ACC112 (cell line): ENCODE results near the gene CBX8.

ENCODE experiments used
- H2AFZ ChIP-seq: fragments of 200-600 bp; sonication (generic); one replicate; pipeline ENCODE4 v1.6.0; 2017; ENCODE audit warnings: antibody characterized with exemption, low read length; ENCODE audit not compliant: unreplicated experiment
- H3K27ac ChIP-seq: fragments of 200-600 bp; sonication (generic); 2 replicates; pipeline ENCODE4 v1.5.1; 2014; ENCODE audit warnings: low read depth, mild to moderate bottlenecking, antibody characterized with exemption, low read length, moderate library complexity
- H3K27me3 ChIP-seq: fragments of 200-600 bp; sonication (generic); 2 replicates; pipeline ENCODE4 v1.6.1; 2014; ENCODE audit warnings: mild to moderate bottlenecking, antibody characterized with exemption, low read length, moderate library complexity, mixed read lengths; ENCODE audit not compliant: insufficient read depth
- H3K36me3 ChIP-seq: fragments of 200-600 bp; sonication (generic); 2 replicates; pipeline ENCODE4 v1.6.1; 2016; ENCODE audit warnings: mild to moderate bottlenecking, antibody characterized with exemption, low read length, moderate library complexity, mixed read lengths; ENCODE audit not compliant: insufficient read depth
- H3K4me1 ChIP-seq: fragments of 200-600 bp; sonication (generic); one replicate; pipeline ENCODE4 v1.6.1; 2016; ENCODE audit warnings: low read length, mixed read lengths; ENCODE audit not compliant: insufficient read depth, unreplicated experiment, control insufficient read depth
- H3K4me3 ChIP-seq: fragments of 200-600 bp; sonication (generic); 2 replicates; pipeline ENCODE4 v1.5.1; 2014; ENCODE audit warnings: mild to moderate bottlenecking, low read depth, low read length
- H3K79me2 ChIP-seq: fragments of 200-600 bp; sonication (generic); one replicate; pipeline ENCODE4 v1.6.0; 2016; ENCODE audit warnings: low read length; ENCODE audit not compliant: control insufficient read depth, unreplicated experiment, insufficient read depth

Gene CBX8

DNA sequence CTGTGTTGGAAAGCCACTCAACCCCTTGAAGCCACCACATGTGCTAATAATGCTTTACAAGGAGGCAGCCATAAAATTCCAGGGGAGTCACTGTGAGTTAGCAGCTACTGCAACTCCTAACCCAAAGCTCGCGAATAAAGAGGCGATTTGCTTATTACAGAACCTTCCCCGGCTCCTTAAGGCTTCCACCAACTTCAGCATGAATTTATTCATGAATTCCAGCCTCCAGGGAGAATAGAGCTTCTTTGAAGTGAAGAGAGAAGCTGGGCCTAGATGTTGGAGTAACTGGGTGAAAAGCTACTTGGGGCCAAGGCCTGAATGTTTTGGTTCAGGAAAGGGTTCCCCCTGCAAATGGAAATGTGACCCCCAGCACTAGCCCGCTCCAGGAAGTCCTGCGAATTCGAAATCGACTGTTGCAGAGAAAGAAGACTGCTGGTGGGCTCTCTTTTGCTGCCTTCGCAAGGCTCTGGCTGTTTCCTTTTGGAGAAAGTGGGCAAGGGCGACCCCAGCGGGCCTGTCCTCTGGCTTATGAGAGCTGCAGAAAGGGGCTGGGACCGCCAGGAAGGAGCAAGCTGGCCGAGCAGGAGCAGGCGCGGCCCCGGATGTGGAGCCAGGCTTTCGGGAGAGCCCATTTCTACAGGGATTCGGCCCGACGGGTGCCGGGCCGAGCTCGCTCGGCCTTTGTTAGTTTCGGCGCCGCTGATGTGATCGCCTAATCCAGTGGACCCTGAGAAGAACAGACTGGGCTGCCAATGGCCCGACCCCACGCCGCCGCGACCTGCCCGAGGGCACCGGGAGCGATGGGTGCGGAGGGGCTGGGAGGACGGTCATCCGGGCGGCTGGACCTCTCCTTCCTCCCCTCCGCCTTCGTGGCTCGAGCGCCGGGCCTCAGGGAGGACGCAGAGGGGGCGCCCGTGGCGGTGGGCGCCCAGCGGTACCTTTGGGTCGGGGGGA is 7.6 kb downstream of the CBX8 start:
- Histone ChIP-seq H3K27me3 (peaks cover 56% of the 10 kb centered on the region), H2AFZ (no peak overlapping the region), H3K4me3 (no peak overlapping the region), H3K4me1 (peaks cover 10% of the 10 kb centered on the region), H3K36me3 (no peaks in the 10 kb centered on the region), H3K79me2 (no peaks in the 10 kb centered on the region), H3K27ac (no peak overlapping the region)

- no peaks in the 10 kb centered on the region for H3K36me3 ChIP-seq
- no peak overlapping the region for H3K27ac ChIP-seq
- no peak overlapping the region for H3K4me3 ChIP-seq
- H3K4me1 ChIP-seq, result peaks cover 10% of the 10 kb centered on the region
- no peak overlapping the region for H2AFZ ChIP-seq
- peaks cover 56% of the 10 kb centered on the region for H3K27me3 ChIP-seq
- no peaks in the 10 kb centered on the region for H3K79me2 ChIP-seq
These were observed 8.4 kb downstream of the CBX8 start for GRCh38 chr17:79788455-79788854.

DNA sequence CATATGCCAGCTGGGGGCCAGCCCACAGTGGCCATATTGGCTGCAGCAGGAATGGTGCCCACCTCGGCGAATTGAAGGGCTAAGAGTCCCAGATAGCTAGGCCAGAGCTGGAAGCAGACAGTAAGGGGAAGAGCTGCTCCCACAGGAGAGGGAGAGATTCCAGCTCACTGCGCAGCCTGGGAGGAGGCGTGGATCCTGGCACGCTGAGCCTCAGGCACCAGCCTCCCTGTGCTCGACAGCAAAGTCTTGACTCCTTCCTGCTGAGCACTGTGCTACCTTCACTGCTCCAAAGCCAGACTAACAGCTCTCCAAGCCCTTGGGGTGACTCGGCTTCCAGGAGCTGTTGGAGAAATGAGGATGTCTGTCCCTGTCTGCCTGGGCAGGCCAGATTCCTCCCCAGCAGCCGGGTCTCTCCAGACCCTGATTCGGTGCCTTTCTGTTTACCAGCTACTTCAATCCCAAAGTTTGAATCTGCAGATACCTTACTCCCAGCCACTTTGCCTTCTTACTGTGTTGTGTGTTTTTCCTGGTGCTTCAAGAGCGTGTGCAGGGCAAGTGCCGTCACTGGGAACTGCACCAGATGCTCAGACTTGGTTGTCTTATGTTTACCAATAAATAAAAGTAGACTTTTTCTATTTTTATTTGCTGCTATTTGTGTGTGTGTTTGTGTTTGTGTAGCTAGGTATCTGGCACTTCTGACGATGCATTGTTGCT is 9.8 kb downstream of the CBX8 start:
- H3K27ac ChIP-seq, result no peak overlapping the region
- H3K36me3 ChIP-seq, result no peaks in the 10 kb centered on the region
- H3K27me3 ChIP-seq, result peaks cover 50% of the 10 kb centered on the region
- no peak overlapping the region for H3K4me3 ChIP-seq
- peaks cover 9% of the 10 kb centered on the region for H3K4me1 ChIP-seq
- H3K79me2 ChIP-seq, result no peaks in the 10 kb centered on the region
- H2AFZ ChIP-seq, result no peak overlapping the region

- H3K4me1 ChIP-seq, result no peaks in the 10 kb centered on the region
- H3K27ac ChIP-seq, result no peak overlapping the region
- peaks cover 41% of the 10 kb centered on the region for H3K27me3 ChIP-seq
- no peak overlapping the region for H3K4me3 ChIP-seq
- no peak overlapping the region for H2AFZ ChIP-seq
- no peaks in the 10 kb centered on the region for H3K79me2 ChIP-seq
- no peaks in the 10 kb centered on the region for H3K36me3 ChIP-seq
These were observed 10.7 kb downstream of the CBX8 start for GRCh38 chr17:79785900-79786810.

DNA sequence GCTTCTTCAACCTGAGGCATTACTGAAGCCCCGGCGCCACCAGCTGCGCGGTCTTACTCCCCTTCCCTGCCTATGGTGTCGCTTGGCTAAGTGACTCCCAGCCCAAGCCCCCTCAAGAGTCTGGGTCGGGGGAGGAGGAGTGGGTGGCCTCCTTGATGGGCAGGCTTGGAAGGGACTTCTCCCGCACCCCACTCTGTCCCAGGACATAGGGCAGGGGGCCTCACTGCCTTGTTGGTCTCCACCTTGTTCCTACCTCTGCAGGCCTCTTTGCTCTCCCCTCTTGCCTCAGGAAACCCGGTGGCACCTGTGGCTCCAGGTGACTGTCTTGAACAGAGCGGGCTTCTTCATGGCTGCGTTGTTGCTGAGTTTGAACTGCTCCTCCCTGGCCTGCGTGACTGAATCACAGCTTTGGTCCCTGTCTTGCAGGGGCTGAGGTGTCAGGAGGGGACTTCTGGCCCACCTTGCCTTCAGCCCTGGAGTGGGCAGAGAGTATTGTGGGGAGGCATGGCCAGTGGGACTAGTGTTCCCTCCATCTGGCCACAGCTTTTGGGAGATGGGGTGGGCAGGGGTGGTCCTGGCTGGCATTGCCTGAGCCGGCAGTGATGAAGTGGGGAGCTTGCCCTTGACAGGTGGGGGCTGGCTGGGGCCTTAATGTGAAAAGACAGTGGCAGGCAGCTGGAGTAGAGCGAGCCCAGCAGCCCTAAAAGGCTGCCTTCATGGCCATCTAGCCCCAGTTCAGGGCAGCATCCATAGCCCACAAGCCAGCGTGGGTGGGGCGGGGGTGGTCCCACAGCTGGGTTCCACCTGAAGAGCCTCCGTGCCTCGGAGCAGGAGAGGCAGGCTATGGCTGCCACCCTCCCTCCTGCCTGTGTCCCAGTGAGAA is 11.6 kb downstream of the CBX8 start:
- Histone ChIP-seq H3K4me3 (no peak overlapping the region), H3K4me1 (no peaks in the 10 kb centered on the region), H3K36me3 (no peaks in the 10 kb centered on the region), H3K27ac (no peak overlapping the region), H3K27me3 (peaks cover 32% of the 10 kb centered on the region), H2AFZ (no peak overlapping the region), H3K79me2 (no peaks in the 10 kb centered on the region)

DNA sequence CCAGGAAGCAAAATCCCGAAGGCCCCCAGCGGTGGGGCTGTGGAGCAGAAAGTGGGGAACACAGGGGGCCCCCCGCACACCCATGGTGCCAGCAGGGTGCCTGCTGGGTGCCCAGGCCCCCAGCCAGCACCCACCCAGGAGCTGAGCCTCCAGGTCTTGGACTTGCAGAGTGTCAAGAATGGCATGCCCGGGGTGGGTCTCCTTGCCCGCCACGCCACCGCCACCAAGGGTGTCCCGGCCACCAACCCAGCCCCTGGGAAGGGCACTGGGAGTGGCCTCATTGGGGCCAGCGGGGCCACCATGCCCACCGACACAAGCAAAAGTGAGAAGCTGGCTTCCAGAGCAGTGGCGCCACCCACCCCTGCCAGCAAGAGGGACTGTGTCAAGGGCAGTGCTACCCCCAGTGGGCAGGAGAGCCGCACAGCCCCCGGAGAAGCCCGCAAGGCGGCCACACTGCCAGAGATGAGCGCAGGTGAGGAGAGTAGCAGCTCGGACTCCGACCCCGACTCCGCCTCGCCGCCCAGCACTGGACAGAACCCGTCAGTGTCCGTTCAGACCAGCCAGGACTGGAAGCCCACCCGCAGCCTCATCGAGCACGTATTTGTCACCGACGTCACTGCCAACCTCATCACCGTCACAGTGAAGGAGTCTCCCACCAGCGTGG is 12.4 kb downstream of the CBX8 start:
- Histone ChIP-seq H3K4me1 (no peaks in the 10 kb centered on the region), H3K27me3 (peaks cover 24% of the 10 kb centered on the region), H2AFZ (no peak overlapping the region), H3K79me2 (no peaks in the 10 kb centered on the region), H3K27ac (no peak overlapping the region), H3K36me3 (no peaks in the 10 kb centered on the region), H3K4me3 (no peak overlapping the region)

- Histone ChIP-seq H3K4me3 (no peak overlapping the region), H3K36me3 (no peaks in the 10 kb centered on the region), H3K4me1 (no peaks in the 10 kb centered on the region), H2AFZ (no peak overlapping the region), H3K27ac (no peak overlapping the region), H3K79me2 (no peaks in the 10 kb centered on the region), H3K27me3 (peaks cover 21% of the 10 kb centered on the region)
These were observed 13.0 kb downstream of the CBX8 start for GRCh38 chr17:79783891-79784290.

DNA sequence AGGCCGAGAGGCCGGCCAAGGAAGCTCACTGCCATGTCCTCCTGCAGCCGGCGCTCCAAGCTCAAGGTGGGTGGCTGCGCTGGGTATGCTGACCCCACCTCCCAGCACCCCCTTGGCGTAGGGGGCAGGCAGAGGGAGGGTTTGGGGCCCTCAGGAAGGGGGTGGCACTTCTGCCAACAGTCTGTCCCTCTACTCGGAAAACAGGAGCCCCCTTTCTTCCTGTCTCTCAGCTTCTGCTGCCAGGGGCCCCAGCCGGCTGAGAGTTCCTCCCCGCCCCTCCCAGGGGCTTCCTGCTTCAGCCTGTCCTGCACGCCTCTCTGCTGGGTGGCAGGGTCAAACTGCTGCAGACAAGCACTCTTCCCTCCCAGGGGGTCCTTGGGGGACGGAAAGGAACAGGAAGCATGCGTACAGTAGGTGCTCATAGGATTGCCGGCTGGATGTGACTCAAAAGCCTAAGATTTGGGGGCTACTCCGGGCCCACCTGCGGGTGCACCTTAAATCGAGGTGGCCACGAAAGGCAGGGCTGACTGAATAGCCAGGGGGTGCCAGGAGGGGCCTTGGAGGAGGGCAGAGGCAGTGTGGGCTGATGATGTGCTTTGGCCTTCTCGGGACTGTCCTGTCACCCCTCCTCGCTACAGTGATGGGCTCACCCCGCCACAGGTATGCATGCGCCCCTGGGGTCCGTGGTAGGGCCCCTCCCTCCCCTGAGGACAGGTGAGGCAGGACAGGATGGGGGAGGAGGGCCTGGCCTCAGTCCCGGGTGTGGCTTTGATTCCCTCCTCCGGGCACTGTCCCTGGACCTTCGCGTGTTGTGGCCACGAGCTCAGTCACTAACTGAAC is 14.9 kb downstream of the CBX8 start:
- no peak overlapping the region for H3K27ac ChIP-seq
- no peaks in the 10 kb centered on the region for H3K4me1 ChIP-seq
- H3K4me3 ChIP-seq, result no peak overlapping the region
- H3K79me2 ChIP-seq, result no peaks in the 10 kb centered on the region
- H3K36me3 ChIP-seq, result no peaks in the 10 kb centered on the region
- H2AFZ ChIP-seq, result no peak overlapping the region
- peaks cover 12% of the 10 kb centered on the region for H3K27me3 ChIP-seq
